Gastrocnemius medialis (tissue), 4 donors: ENCODE measurements around the gene RGP1. TPM values are rescaled to one million over a fixed set of nuclear protein-coding genes. Genes with fewer than 3 reads are reported as not detected.
A peak's percentile ranks its signal among the peaks of the same experiment; 100 is the strongest.

ENCODE experiments used
- ATAC-seq, 2 donors: fragments of 150-250 bp; one replicate each; pipeline ENCODE4 v1.9.1; 2016
- DNase-seq, 2 donors: peaks; one replicate each; pipeline ENCODE4 v3.0.0-alpha.2; 2019
- H3K27ac ChIP-seq, 4 donors: fragments of 200-600 bp; sonication (generic); 1 replicate in 1 of 4; 2 replicates in 3 of 4; pipeline ENCODE4 v1.5.1; 2016 to 2018; ENCODE audit warnings: mild to moderate bottlenecking in 2 of 4, moderate library complexity in 1 of 4
- H3K27me3 ChIP-seq, 3 donors: fragments of 200-600 bp; sonication (generic) in 2 of 3; 1 replicate in 1 of 3; 2 replicates in 2 of 3; pipeline versions ENCODE4 v1.5.1 to v1.6.0; 2016 to 2019; ENCODE audit warnings: mild to moderate bottlenecking in 1 of 3, moderate library complexity in 1 of 3
- H3K36me3 ChIP-seq, 2 donors: fragments of 200-600 bp; sonication (generic) in 1 of 2; one replicate each; pipeline ENCODE4 v1.5.1; 2017 to 2018
- H3K4me1 ChIP-seq, 2 donors: fragments of 200-600 bp; sonication (generic) in 1 of 2; one replicate each; pipeline ENCODE4 v1.5.1; 2016 to 2017; ENCODE audit warnings: mild to moderate bottlenecking in 2 of 2
- H3K4me3 ChIP-seq, 4 donors: fragments of 200-600 bp; sonication (generic) in 3 of 4; 1 replicate in 1 of 4; 2 replicates in 3 of 4; pipeline ENCODE4 v1.5.1; 2016 to 2019; ENCODE audit warnings: mild to moderate bottlenecking in 2 of 4
- H3K9me3 ChIP-seq, 3 donors: fragments of 200-600 bp; sonication (generic) in 2 of 3; 1 replicate in 1 of 3; 2 replicates in 2 of 3; pipeline ENCODE4 v1.5.1; 2016 to 2019
- POLR2A ChIP-seq, 2 donors: fragments of 450-650 bp; IDR thresholded peaks; one replicate each; pipeline ENCODE4 v1.6.1; 2017; ENCODE audit warnings: antibody characterized with exemption in 2 of 2, mild to moderate bottlenecking in 2 of 2, moderate library complexity in 2 of 2
- in situ Hi-C, 4 donors: fragments of 200-750 bp; cut with MboI; loops; one replicate each; pipeline versions ENCODE4 v1.15.0 to v1.8.0; 2017; ENCODE audit warnings: low sequenced_read_pairs in 4 of 4
- intact Hi-C: fragments of 100-400 bp; cut with DNase I; formaldehyde crosslinking; loops from one replicate; pipeline ENCODE4 v1.15.1; 2023; ENCODE audit warnings: low total_unique reads
- total RNA-seq, 4 donors: library from RNA; depleted of rRNA; stranded (reverse); fragments of >200 nt; gene quantifications; one replicate each; pipeline versions ENCODE4 v1.1.0 to v1.2.3, GENCODE V29; 2016
- TF ChIP-seq, protein P1 (sequence below), 5 experiments: fragments of 450-650 bp in 3 of 5; fragments of 200-600 bp in 2 of 5; sonication (generic) in 2 of 5; IDR thresholded peaks in 4 of 5; conservative IDR thresholded peaks in 1 of 5; 1 replicate in 4 of 5; 2 replicates in 1 of 5; pipeline ENCODE4 v1.5.1; 2016 to 2019; ENCODE audit warnings: antibody characterized with exemption in 5 of 5, mild to moderate bottlenecking in 3 of 5, moderate library complexity in 3 of 5

Gene RGP1
- total RNA-seq, 4 donors from 2014 or later, result 22.0 to 41.1 (median 36.3) TPM

GRCh38 chr9:35757892-35758275 is 8.8 kb downstream of the RGP1 start:
- H3K9me3 ChIP-seq, result no peaks in the 10 kb centered on the region
- H3K27me3 ChIP-seq, result no peaks in the 10 kb centered on the region
- no peak for TF ChIP-seq POLR2A (IDR thresholded peaks at IDR 0.05)
- TF ChIP-seq, protein P1, sequence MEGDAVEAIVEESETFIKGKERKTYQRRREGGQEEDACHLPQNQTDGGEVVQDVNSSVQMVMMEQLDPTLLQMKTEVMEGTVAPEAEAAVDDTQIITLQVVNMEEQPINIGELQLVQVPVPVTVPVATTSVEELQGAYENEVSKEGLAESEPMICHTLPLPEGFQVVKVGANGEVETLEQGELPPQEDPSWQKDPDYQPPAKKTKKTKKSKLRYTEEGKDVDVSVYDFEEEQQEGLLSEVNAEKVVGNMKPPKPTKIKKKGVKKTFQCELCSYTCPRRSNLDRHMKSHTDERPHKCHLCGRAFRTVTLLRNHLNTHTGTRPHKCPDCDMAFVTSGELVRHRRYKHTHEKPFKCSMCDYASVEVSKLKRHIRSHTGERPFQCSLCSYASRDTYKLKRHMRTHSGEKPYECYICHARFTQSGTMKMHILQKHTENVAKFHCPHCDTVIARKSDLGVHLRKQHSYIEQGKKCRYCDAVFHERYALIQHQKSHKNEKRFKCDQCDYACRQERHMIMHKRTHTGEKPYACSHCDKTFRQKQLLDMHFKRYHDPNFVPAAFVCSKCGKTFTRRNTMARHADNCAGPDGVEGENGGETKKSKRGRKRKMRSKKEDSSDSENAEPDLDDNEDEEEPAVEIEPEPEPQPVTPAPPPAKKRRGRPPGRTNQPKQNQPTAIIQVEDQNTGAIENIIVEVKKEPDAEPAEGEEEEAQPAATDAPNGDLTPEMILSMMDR (IDR thresholded peaks at IDR 0.05 in 4 of 5, conservative IDR thresholded peaks at IDR 0.05 in 1 of 5), result no peak
- DNase-seq, result no peak
- intact Hi-C loops (no loop called here), in situ Hi-C loops (no loop called here)
- peaks cover 0 to 22% of the 10 kb centered on the region in 2 donors for H3K36me3 ChIP-seq
- H3K4me1 ChIP-seq, result peaks cover 19 to 21% of the 10 kb centered on the region in 2 donors
- H3K4me3 ChIP-seq, result peak overlapping the region in 3 of 4 donors; percentile 62 to 76 (median 73)
- H3K27ac ChIP-seq, result peak overlapping the region; percentile 81 to 95 (median 83)
- ATAC-seq, result no peak

DNA sequence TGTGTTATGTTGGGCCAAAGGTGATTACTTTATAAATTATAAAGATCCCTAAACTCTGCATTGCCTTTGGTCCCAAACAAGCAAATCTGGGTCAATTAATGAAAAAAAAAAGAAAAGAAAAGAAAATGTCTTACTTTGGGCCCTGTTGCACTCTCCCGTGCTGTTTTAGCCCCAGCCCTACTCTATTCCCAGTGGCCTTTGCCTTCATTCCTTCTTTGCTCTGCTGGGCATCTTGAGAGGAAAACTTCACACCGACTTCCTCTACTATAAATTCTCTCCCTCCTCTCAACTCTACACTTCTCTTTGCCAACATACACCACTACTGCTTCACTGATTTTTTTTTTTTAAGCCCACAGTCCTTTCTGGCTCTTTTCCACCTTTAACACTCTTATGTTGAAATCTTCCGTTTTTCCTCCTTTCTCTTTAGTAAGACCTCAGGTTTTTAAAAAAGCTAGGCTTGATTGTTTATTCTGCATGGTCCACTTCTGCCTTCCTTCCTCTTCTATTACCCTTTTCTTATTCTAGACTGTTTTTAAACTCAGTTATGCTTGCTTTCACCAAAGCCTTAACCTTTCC is 9.5 kb downstream of the RGP1 start:
- Histone ChIP-seq H3K27ac (peak overlapping the region; percentile 81 to 95 (median 83)), H3K36me3 (peaks cover 0 to 15% of the 10 kb centered on the region in 2 donors), H3K4me3 (no peak overlapping the region), H3K9me3 (no peaks in the 10 kb centered on the region), H3K27me3 (no peaks in the 10 kb centered on the region), H3K4me1 (peaks cover 19 to 21% of the 10 kb centered on the region in 2 donors)
- ATAC-seq (no peak), DNase-seq (no peak)
- no peak for TF ChIP-seq POLR2A (IDR thresholded peaks at IDR 0.05)
- TF ChIP-seq, protein P1 (IDR thresholded peaks at IDR 0.05 in 4 of 5, conservative IDR thresholded peaks at IDR 0.05 in 1 of 5), result no peak
- in situ Hi-C loops (no loop called here), intact Hi-C loops (no loop called here)

- Histone ChIP-seq H3K27me3 (no peaks in the 10 kb centered on the region), H3K4me1 (peaks cover 19 to 21% of the 10 kb centered on the region in 2 donors), H3K9me3 (no peaks in the 10 kb centered on the region), H3K36me3 (peaks cover 0 to 3% of the 10 kb centered on the region in 2 donors), H3K4me3 (no peak overlapping the region), H3K27ac (no peak overlapping the region)
- ATAC-seq (no peak), DNase-seq (no peak)
- TF ChIP-seq, protein P1 (IDR thresholded peaks at IDR 0.05 in 4 of 5, conservative IDR thresholded peaks at IDR 0.05 in 1 of 5), result no peak
- no peak for TF ChIP-seq POLR2A (IDR thresholded peaks at IDR 0.05)
- intact Hi-C loops, result no loop called here
- in situ Hi-C loops, result no loop called here
Observed at GRCh38 chr9:35759795-35760194, 10.7 kb downstream of the RGP1 start.

- Histone ChIP-seq H3K27me3 (no peaks in the 10 kb centered on the region), H3K36me3 (no peaks in the 10 kb centered on the region), H3K27ac (no peak overlapping the region), H3K4me3 (no peak overlapping the region), H3K9me3 (no peaks in the 10 kb centered on the region), H3K4me1 (peaks cover 19 to 21% of the 10 kb centered on the region in 2 donors)
- intact Hi-C loops (no loop called here), in situ Hi-C loops (no loop called here)
- ATAC-seq (no peak), DNase-seq (no peak)
- no peak for TF ChIP-seq POLR2A (IDR thresholded peaks at IDR 0.05)
- TF ChIP-seq, protein P1 (IDR thresholded peaks at IDR 0.05 in 4 of 5, conservative IDR thresholded peaks at IDR 0.05 in 1 of 5), result no peak
Observed at GRCh38 chr9:35760651-35761050, 11.6 kb downstream of the RGP1 start.

- Histone ChIP-seq H3K27me3 (no peaks in the 10 kb centered on the region), H3K36me3 (no peaks in the 10 kb centered on the region), H3K27ac (no peak overlapping the region), H3K9me3 (no peaks in the 10 kb centered on the region), H3K4me1 (peaks cover 0 to 7% of the 10 kb centered on the region in 2 donors), H3K4me3 (no peak overlapping the region)
- in situ Hi-C loops, result no loop called here
- DNase-seq (no peak), ATAC-seq (no peak)
- no peak for TF ChIP-seq POLR2A (IDR thresholded peaks at IDR 0.05)
- TF ChIP-seq, protein P1 (IDR thresholded peaks at IDR 0.05 in 4 of 5, conservative IDR thresholded peaks at IDR 0.05 in 1 of 5), result no peak
- intact Hi-C loops, result no loop called here
Observed at GRCh38 chr9:35763181-35763580, 14.1 kb downstream of the RGP1 start.
